Posterior vena cava (tissue), 2 donors: ENCODE data around the gene PHPT1. TPM values are rescaled to one million over a fixed set of nuclear protein-coding genes. Genes with fewer than 3 reads are reported as not detected.

Experiments
- DNase-seq: peaks from one replicate; pipeline ENCODE4 v3.0.0-alpha.2; 2020; ENCODE audit warnings: low spot score
- intact Hi-C, 2 donors: fragments of 100-400 bp; cut with DNase I; formaldehyde crosslinking; loops; one replicate each; pipeline versions ENCODE4 v1.14.1 to v1.14.2; 2022 to 2023
- total RNA-seq, 2 donors: library from RNA; stranded (reverse); fragmentation: NEBNext Ultra II Directional; extraction: Animal tissue kit (Norgen Biotek cat#: 25700); gene quantifications; one replicate each; pipeline ENCODE4 v1.2.1, GENCODE V29; 2021
- donor health status: DM: yes; HTN: yes; CAD: no.
- donor health status: DM: yes; HTN: yes; CAD: no.

PHPT1 gene
- total RNA-seq, 2 donors from 2014 or later: 71.7 to 87.9 TPM

GRCh38 chr9:136854113-136854841 lies 5.1 kb downstream of the PHPT1 start:
- no peak for DNase-seq
- intact Hi-C loops: no loop called here

GRCh38 chr9:136854842-136855460 lies 5.7 kb downstream of the PHPT1 start:
- DNase-seq: no peak
- intact Hi-C loops: no loop called here

- no peak for DNase-seq
- intact Hi-C loops: no loop called here
These were observed 6.4 kb downstream of the PHPT1 start for GRCh38 chr9:136855461-136856078.

- intact Hi-C loops: no loop called here
- DNase-seq: no peak
These were observed 6.9 kb downstream of the PHPT1 start for GRCh38 chr9:136856079-136856476.

- intact Hi-C loops: no loop called here
- DNase-seq: no peak
These were observed 7.4 kb downstream of the PHPT1 start for GRCh38 chr9:136856541-136857141.

GRCh38 chr9:136857166-136857565 lies 8.0 kb downstream of the PHPT1 start:
- no peak for DNase-seq
- intact Hi-C loops: no loop called here

- DNase-seq: no peak
- intact Hi-C loops: no loop called here
These were observed 8.6 kb downstream of the PHPT1 start for GRCh38 chr9:136857581-136858412.

- no peak for DNase-seq
- intact Hi-C loops: no loop called here
These were observed 9.2 kb downstream of the PHPT1 start for GRCh38 chr9:136858452-136858843.

GRCh38 chr9:136858844-136859757 lies 9.9 kb downstream of the PHPT1 start:
- no peak for DNase-seq
- intact Hi-C loops: no loop called here

- intact Hi-C loops: loop anchor here in 1 of 2 donors (5.0 kb wide), 1 partner anchor 467 kb away; no protein-coding TSS in a partner anchor
- DNase-seq: no peak
These were observed 11.3 kb downstream of the PHPT1 start for GRCh38 chr9:136860529-136860928.

GRCh38 chr9:136860933-136861873 lies 12.0 kb downstream of the PHPT1 start:
- no peak for DNase-seq
- intact Hi-C loops: loop anchor here in 1 of 2 donors (5.0 kb wide), 1 partner anchor 466 kb away; no protein-coding TSS in a partner anchor

GRCh38 chr9:136861874-136862457 lies 12.8 kb downstream of the PHPT1 start:
- intact Hi-C loops: loop anchor here in 1 of 2 donors (5.0 kb wide), 1 partner anchor 465 kb away; no protein-coding TSS in a partner anchor
- no peak for DNase-seq

GRCh38 chr9:136862849-136863622 lies 13.8 kb downstream of the PHPT1 start:
- intact Hi-C loops: loop anchor here in 1 of 2 donors (5.0 kb wide), 1 partner anchor 464 kb away; no protein-coding TSS in a partner anchor
- no peak for DNase-seq

GRCh38 chr9:136863623-136864273 lies 14.5 kb downstream of the PHPT1 start:
- intact Hi-C loops: loop anchor here in 1 of 2 donors (5.0 kb wide), 1 partner anchor 464 kb away; no protein-coding TSS in a partner anchor
- DNase-seq: no peak

GRCh38 chr9:136865041-136865767 lies 16.0 kb downstream of the PHPT1 start:
- intact Hi-C loops: no loop called here
- DNase-seq: no peak
